ENCODE measurements around the gene SLC1A2. TPM values are rescaled to one million over a fixed set of nuclear protein-coding genes. Genes with fewer than 3 reads are reported as not detected.

SLC1A2 gene
- total RNA-seq, 1 experiment from 2014 or later = 0.25 TPM

- ATAC-seq = no peak
Observed at GRCh38 chr11:35259529-35259928, 159.8 kb downstream of the SLC1A2 start.

More at GRCh38 chr11:35259529-35259928, 159.8 kb downstream of the SLC1A2 start:
- no peaks in the 10 kb centered on the region for H3K36me3 ChIP-seq (ENCODE audit: control insufficient read depth in 1 of 2, insufficient read depth in 2 of 2, low read length in 2 of 2)
- intact Hi-C loops (cut with micrococcal nuclease) = no loop called here
- no TSS peak for BruUV-seq (replicated peaks)
- no peaks in the 10 kb centered on the region for H4K20me1 ChIP-seq (ENCODE audit: insufficient read depth)
- ChIA-PET RAD21 (ENCODE audit: low non-redundant PET in 1 of 2, low total read pairs in 2 of 2, uncharacterized antibody in 2 of 2, unreplicated experiment in 2 of 2) (no interaction called here), POLR2A (no interaction called here), CTCF (no interaction called here)
- DNase-seq (ENCODE audit: low read depth, low spot score) = no peak
- no peaks in the 10 kb centered on the region for H3K79me2 ChIP-seq (ENCODE audit: insufficient read depth, low read length)
- no peak for TF ChIP-seq ATF3 (IDR thresholded peaks at IDR 0.05)
- TF ChIP-seq EZH2phosphoT487 (IDR thresholded peaks at IDR 0.05; ENCODE audit: borderline replicate concordance) = no peak
- no peak for TF ChIP-seq EZH2 (IDR thresholded peaks at IDR 0.05)
- TF ChIP-seq REST (IDR thresholded peaks at IDR 0.05; ENCODE audit: low read depth) = no peak
- TF ChIP-seq EGR1 (IDR thresholded peaks at IDR 0.05; ENCODE audit: low read depth) = no peak
- no peak for TF ChIP-seq TCF7L2 (IDR thresholded peaks at IDR 0.05; ENCODE audit: borderline replicate concordance, extremely low read depth, insufficient read depth, insufficient read length)
- TF ChIP-seq ELF1 (IDR thresholded peaks at IDR 0.05; ENCODE audit: borderline replicate concordance, low read depth) = no peak
- no peak for TF ChIP-seq ZFX (IDR thresholded peaks at IDR 0.05)
- TF ChIP-seq SRF (IDR thresholded peaks at IDR 0.05; ENCODE audit: low read depth) = no peak
- no peak overlapping the region for H3K4me2 ChIP-seq (ENCODE audit: low read length)
- H3K9ac ChIP-seq (ENCODE audit: low read length) = no peak overlapping the region
- no peak overlapping the region for H2AFZ ChIP-seq (ENCODE audit: low read depth, low read length, poor library complexity, severe bottlenecking)
- no peaks in the 10 kb centered on the region for H3K9me2 ChIP-seq (ENCODE audit: insufficient read depth)
- H3K27me3 ChIP-seq (ENCODE audit: insufficient read depth, low read length) = peaks cover 5% of the 10 kb centered on the region; the same call in 1 of the 2 replicates
- H3K27ac ChIP-seq (ENCODE audit: low read depth, low read length) = no peak overlapping the region
- H3K9me3 ChIP-seq (ENCODE audit: control insufficient read depth in 1 of 2, insufficient read depth in 1 of 2, low read depth in 1 of 2, low read length in 2 of 2) = no peaks in the 10 kb centered on the region
- no peaks in the 10 kb centered on the region for H3K4me1 ChIP-seq (ENCODE audit: control insufficient read depth in 1 of 2, insufficient read depth in 2 of 2, low read length in 2 of 2)
- H3K4me3 ChIP-seq (replicated peaks in 1 of 2; ENCODE audit: low read depth in 1 of 2, low read length in 2 of 2) = no peak overlapping the region

All from HCT116 (cell line).